HEK293T (cell line): Measurements from ENCODE around the gene SLC6A11.

Experiments used
- BHLHE40 ChIP-seq: fragments of 450-650 bp; IDR thresholded peaks from 2 replicates; pipeline ENCODE4 v1.6.1; 2016; ENCODE audit warnings: mild to moderate bottlenecking, moderate library complexity, borderline replicate concordance
- FOXK2 ChIP-seq: fragments of 450-650 bp; IDR thresholded peaks from 2 replicates; pipeline ENCODE4 v1.6.1; 2016; ENCODE audit warnings: mild to moderate bottlenecking
- FOXM1 ChIP-seq: fragments of 450-650 bp; IDR thresholded peaks from 2 replicates; pipeline ENCODE4 v1.6.1; 2017; ENCODE audit warnings: mild to moderate bottlenecking, borderline replicate concordance
- NFRKB ChIP-seq: fragments of 450-650 bp; IDR thresholded peaks from 2 replicates; pipeline ENCODE4 v1.6.1; 2016; ENCODE audit warnings: mild to moderate bottlenecking, moderate library complexity
- SP1 ChIP-seq: fragments of 450-650 bp; IDR thresholded peaks from 2 replicates; pipeline ENCODE4 v1.6.1; 2017
- SUZ12 ChIP-seq: fragments of 450-650 bp; IDR thresholded peaks from 2 replicates; pipeline ENCODE4 v1.6.1; 2016; ENCODE audit warnings: mild to moderate bottlenecking
- TF ChIP-seq, protein P1 (sequence below): fragments of 450-650 bp; IDR thresholded peaks from 2 replicates; pipeline ENCODE4 v1.6.1; 2016

DNA sequence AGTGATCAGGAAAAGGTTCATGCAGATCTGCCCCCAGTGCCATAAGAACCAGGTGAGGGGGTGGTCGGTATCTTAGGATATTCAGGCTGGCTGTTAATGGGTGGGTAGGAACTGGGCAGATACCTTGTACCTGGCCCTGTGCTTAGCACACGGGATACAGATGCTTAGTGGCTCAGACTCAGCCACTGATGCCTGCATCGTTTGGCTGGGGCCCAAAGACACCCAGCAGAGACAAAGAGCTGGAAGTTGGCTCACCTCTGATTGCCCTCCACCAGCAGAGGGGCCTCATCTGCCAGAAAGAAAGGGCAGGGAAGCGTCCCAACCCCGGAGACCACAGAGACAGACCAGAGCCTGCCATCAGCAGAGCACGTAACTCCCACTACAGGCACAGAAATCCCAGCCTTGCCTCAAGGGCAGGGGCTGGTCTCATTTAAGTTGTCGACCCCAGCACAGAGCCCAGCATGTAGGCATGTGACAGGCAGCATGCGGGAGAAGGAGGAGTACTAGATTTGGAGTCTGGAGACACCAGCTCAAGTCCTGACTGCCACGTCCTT is 112.5 kb downstream of the SLC6A11 start:
- TF ChIP-seq FOXM1 (no peak), BHLHE40 (no peak), SUZ12 (no peak), SP1 (no peak), NFRKB (no peak), FOXK2 (no peak)
- TF ChIP-seq, protein P1, sequence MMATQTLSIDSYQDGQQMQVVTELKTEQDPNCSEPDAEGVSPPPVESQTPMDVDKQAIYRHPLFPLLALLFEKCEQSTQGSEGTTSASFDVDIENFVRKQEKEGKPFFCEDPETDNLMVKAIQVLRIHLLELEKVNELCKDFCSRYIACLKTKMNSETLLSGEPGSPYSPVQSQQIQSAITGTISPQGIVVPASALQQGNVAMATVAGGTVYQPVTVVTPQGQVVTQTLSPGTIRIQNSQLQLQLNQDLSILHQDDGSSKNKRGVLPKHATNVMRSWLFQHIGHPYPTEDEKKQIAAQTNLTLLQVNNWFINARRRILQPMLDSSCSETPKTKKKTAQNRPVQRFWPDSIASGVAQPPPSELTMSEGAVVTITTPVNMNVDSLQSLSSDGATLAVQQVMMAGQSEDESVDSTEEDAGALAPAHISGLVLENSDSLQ: no peak
